Retina (tissue), 1 donor: ENCODE data around the gene ANKRD13C.
"Not testable (repeated sequence)": the region's sequence is repeated elsewhere in the genome, so short reads cannot be mapped to it uniquely, and the experiment has no call there.

Source experiments
- DNase-seq: peaks from one replicate; pipeline ENCODE4 v3.0.0-alpha.2; 2016

ANKRD13C gene

DNA sequence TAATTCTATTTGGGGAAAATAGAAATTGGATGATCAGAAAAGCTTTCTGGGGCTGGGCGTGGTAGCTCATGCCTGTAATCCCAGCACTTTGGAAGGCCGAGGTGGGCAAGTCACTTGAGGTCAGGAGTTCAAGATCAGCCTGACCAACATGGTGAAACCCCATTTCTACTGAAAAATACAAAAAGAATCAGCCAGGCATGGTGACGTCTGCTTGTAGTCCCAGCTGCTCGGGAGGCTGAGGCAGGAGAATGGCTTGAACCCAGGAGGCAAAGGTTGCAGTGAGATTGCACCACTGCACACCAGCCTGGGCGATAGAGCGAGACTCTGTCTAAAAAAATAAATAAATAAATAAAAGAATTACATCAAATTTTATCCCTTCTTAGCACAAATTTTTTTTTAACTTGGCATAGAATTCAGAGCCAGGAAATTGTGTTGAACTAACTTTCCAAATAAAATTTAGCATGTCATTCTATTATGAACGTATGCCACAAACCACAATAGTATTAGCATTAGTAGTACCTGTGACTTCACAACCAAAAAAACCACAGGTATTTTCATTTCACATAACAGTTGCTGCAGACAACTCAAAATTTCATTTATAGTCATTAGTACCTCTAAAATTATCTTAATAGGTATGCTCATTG is 4.5 kb upstream of the ANKRD13C start:
- DNase-seq, result no peak

- DNase-seq, result no peak
These were observed 1.4 kb upstream of the ANKRD13C start for GRCh38 chr1:70355920-70356319.

DNA sequence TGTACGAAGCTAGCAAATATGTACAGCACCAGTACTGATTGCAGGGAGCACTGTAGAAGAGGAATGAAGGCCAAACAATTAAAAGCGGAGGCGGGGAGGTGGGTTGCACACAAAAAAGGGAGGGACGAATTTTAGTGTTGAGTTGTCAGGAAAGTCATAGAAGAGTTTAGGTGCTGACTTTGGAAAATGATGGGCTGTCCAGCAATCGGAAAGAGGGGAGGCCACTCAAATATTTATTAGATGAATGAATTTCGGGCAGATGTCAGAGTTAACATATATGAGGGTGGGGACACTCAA is 537 bp upstream of the ANKRD13C start:
- no peak for DNase-seq

DNA sequence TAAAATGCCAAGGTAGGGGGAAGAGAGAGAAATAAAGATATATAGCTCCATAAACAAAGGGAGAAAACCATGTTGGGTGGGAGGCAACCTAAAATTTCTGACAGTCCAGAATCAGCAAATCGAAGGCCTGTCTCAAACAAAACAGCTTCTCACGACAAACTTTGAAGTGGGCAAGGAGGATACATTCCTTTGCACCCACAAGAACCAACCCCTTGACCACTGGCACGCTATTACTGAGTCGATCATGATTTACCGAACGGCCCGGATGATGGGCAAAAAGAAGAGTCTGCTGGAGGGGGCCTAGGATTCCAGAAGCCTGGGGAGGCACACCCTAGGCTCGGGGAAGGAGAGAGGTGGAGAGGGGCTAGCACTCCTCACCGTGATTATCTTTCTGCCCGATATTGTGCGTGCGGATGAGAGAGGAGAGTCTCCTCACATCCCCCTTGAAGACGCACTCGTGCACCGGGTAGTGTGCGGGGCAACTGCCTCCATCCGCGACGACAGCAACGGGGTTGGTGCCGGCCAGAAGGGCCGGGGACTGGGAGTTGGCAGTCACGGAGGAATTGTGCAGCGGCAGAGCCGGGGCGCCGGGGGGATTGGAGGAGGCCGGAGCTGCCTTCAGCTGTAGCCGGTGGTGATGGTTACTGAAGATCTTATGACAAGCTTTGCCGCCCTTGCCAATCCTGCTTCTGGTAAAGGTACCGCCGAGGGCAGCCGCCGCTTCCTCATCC is 756 bp downstream of the ANKRD13C start:
- no peak for DNase-seq

GRCh38 chr1:70353044-70353443 is 1.5 kb downstream of the ANKRD13C start:
- DNase-seq, result no peak

DNA sequence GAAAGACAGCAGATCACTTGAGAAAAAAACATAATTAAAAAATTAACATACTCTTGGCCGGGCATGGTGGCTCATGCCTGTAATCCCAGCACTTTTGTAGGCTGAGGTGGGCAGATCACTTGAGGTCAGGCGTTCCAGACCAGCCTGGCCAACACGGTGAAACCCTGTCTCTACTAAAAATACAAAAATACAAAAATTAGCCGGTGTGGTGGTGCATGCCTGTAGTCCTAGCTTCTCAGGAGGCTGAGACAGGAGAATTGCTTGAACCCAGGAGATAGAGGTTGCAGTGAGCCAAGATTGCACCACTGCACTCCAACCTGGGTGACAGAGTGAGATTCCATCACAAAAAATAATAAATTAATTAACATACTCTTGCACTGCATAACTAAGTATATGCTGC is 4.7 kb downstream of the ANKRD13C start:
- DNase-seq, result not testable (repeated sequence)

DNA sequence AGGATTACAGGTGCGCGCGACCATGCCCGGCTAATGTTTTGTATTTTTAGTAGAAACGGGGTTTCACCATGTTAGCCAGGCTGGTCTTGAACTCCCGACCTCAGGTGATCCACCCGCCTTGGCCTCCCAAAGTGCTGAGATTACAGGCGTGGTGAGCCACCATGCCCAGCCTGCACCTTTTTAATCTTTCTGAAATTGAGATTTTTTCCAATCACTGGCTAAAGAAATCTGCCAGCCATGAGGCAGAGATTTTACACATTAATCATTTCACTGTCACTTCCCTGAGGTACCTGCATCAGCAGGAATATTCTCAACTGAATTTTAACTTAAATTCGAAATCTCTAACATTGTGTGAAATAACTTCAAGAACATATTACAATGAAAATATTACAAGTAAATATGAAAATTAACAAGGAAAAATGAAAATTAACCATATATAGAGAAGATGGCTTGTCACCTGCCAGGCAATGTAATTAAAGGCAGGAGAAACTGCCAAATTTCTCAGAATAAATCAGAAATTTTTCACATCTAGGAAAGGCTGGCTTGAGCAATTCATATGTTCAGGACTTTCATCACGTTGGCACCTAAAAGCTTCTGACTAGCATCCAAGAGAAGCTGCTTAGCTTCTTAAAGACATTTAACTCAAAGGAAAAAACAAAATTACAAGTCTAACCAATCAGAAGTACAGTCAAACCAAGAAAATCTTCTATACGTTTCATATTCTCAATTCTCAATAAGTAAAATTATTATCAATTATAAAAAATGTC is 5.9 kb downstream of the ANKRD13C start:
- DNase-seq, result no peak

- DNase-seq, result not testable (repeated sequence)
These were observed 14.9 kb downstream of the ANKRD13C start for GRCh38 chr1:70339644-70340043.

GRCh38 chr1:70336050-70336449 is 18.5 kb downstream of the ANKRD13C start:
- DNase-seq, result no peak

DNA sequence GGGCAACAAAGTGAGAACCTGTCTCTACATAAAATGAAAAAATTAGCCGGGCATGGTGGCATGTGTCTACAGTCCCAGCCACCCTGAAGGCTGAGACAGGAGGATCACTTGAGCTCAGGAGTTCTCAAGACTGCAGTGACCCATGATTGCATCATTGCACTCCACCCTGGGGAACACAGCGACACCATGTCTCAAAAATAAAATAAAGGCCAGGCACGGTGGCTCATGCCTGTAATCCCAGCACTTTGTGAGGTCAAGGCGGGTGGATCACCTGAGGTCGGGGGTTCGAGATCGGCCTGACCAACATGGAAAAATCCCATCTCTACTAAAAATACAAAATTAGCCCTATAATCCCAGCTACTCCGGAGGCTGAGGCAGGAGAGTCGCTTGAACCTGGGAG is 20.1 kb downstream of the ANKRD13C start:
- no peak for DNase-seq

DNA sequence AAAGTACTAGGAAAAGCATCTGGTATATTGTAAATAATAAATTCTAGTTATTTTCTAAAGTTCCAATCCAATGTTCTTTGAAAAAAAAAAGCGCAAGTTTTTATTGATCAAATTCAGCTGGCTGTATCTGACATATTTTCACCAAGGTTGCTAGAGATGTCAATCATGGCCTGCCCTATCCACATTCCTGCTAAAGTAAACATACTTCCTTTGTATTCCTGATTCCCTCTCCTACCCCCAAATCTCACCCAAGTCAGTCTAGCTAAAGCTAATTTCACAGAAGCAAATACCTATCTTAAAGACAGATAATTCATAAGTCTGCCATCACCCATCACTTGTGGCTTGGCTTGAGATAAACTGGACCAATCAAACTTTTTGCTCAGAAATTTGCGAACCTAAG is 21.3 kb downstream of the ANKRD13C start:
- no peak for DNase-seq

- DNase-seq, result no peak
These were observed 22.6 kb downstream of the ANKRD13C start for GRCh38 chr1:70331962-70332361.

GRCh38 chr1:70327306-70328076 is 27.0 kb downstream of the ANKRD13C start:
- no peak for DNase-seq

DNA sequence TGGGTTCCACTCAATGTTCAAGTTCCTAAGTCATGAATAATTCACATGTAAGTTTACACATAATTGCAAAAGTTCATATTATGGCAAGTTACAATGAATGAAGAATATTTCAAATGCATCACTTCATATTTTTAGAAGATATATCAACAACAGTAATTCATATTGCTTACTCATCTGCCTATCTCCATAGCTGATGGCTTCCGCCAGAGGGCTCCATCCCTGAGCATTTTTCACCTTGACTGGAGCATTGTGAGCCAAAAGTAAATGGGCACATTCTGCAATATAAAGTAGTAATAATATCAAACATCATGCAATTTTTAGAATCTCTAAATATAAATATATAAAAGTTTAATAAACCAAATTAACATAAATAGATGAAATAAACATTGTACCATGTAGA is 29.8 kb downstream of the ANKRD13C start:
- no peak for DNase-seq

DNA sequence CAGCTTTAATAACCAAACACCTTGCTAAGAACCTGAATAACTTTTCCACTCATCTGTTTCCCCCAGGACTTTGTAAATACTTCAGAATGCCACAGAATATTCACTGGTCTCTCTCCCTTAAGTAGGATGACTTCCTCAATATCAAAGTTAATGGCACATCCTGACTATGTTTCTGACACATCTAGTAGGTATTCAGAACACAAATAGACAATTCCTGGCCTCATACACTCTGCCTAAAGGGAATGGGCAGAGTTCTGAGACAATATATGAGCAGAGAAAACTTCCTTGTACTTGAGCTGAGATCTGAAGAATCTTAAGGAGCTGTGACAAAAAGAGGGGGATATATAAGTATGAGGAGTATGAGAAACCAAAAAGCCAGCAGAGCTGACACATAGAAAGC is 34.8 kb downstream of the ANKRD13C start:
- DNase-seq, result no peak

DNA sequence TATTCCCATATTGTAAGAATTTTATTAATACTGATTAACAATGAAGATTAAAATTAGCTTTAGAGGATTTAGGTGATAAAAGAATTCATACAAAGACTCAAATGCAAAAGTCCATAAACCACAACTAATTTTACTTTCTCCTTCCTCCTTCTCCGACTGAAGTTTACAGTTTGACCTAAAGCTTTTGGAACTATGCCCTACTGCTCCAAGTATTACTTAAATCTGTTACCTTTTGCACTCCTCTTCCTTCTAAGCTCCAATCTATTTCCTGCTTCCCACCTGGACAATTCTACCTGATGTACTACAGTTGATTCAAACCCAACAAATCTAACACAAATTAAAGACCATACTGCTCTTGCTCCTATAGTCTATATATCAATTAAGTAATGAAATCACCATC is 36.3 kb downstream of the ANKRD13C start:
- DNase-seq, result no peak

- DNase-seq, result no peak
These were observed 37.4 kb downstream of the ANKRD13C start for GRCh38 chr1:70317087-70317486.

- no peak for DNase-seq
These were observed 38.7 kb downstream of the ANKRD13C start for GRCh38 chr1:70315782-70316181.

DNA sequence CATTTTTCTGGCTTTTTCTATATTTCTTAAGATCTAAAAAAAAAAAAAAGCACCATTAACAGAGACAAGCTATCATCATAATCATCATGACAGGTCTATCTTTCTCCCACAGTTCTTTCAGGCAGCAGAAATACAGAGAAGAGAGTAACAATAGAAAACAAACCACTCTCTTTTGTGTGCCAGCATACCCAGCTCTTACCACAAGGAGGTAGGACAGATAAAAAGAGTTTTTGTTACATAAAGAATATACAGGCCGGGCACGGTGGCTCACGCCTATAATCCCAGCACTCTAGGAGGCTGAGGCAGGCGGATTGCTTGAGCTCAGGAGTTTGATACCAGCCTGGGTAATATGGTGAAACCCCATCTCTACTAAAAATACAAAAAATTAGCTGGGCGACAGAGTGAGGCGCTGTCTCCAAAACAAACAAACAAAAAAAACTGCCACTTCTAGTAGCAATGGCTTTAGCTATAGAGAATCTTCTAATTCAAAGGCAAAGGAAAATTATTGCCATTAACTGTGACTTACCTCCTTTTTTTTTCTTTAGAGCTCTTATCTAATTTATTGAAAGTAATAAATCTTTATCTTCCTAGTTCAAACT is 39.7 kb downstream of the ANKRD13C start:
- DNase-seq, result peak; percentile 3

DNA sequence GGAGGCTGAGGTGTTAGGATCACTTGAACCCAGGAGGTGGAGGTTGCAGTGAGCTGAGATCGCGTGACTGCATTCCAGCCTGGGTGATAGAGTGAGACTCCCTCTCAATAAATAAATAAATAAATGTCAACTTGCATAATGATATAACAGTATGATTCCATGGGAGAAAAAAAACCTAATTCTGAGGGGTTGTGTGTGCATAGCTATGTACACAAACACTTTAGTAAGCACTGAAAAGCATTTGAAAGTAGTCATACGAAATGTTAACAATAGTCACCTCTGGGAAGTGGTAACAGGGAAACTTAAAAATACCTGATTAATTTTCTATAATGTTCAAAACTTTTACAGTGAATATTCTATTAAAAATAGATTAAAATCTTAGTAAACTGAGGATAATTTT is 43.2 kb downstream of the ANKRD13C start:
- no peak for DNase-seq

DNA sequence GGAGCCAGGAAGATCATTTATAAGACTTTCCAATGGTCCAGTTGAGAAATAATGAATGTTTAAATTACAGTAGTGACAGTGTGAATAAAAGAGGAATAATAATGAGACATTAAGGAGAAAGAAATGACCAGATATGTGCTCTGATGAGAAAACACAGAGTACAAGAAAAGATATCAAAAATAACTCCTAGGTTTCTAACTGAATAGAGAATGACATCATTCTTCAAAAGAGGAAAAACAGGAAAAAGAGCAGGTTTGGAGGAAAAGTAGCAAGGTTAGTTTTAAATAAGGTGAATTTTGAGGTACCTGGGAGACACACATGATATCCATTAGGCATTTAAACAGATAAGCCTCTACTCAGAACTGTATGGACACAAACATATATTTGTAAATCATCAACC is 55.0 kb downstream of the ANKRD13C start:
- no peak for DNase-seq

DNA sequence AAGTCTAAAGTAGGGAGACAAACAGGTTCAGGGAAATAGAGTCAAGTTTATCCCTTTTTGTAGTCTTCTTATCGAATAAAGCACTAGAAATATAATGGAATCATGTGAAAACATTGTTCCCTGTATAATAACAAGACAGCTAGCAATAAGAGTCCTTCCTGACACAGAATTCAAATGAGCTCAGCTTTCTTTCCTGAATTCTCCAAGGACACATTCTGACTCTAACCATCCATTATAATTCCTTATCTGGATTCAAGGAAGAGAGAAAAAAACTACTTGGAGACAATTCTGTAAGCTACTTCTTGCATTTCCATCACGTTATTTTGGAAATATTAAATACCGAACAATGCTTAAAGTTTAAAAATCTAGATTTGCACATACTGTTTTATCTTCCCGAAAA is 58.8 kb downstream of the ANKRD13C start:
- no peak for DNase-seq
